HG02588 (cell line): ENCODE measurements around the gene PRKAG1.

Experiments
- ATAC-seq: cut with Tn5 transposase; IDR thresholded peaks from one replicate; pipeline ENCODE4 v1.9.1; 2021; ENCODE audit warnings: mild to moderate bottlenecking, moderate library complexity; ENCODE audit not compliant: unreplicated experiment

The PRKAG1 gene

DNA sequence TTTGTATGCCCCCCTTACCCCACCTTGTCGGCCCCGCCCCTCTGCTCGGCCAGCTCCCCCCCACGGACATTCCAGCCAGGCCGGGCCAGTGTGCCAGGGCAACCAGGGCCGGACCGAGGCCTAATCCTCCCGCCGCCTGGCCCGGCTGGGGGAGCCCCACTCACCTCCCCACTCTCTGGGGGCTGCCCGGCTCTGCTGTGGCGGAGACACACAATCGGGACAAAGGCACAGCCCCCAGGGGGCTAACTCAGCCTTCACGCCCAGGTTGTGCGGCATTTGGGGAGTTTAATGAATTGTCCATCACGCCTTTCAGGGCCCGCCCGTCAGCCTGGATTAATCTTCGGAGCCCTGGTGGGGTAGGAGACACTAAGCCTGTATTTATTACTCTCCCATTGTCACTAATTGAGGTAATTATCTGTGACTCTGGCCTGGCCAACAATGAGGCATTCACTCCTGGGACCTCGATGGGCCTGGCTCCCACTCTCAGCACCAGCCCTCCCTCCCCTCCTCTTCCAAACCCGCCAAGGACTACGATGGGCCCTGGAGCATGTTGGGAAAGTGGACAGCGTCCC lies 31.8 kb downstream of the PRKAG1 start:
- ATAC-seq: no peak

DNA sequence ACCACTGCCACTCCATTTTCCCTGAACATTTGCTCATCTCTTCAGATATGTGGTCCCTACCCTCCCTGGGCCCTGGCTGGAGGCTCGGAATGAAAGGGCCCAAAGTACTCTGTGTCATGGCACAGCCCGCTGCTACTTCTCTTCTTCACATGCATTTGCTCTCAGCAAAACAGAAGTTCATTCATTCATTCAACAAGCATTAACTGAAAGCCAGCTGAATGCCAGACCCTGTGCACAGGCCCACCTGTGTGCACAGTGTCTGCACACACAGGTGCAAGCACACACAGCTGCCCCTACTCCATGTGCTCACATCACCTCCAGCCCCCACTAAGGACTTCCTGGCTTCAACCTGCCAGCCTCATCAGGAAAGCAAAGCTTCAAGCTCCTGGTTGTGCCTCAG lies 32.7 kb downstream of the PRKAG1 start:
- no peak for ATAC-seq

DNA sequence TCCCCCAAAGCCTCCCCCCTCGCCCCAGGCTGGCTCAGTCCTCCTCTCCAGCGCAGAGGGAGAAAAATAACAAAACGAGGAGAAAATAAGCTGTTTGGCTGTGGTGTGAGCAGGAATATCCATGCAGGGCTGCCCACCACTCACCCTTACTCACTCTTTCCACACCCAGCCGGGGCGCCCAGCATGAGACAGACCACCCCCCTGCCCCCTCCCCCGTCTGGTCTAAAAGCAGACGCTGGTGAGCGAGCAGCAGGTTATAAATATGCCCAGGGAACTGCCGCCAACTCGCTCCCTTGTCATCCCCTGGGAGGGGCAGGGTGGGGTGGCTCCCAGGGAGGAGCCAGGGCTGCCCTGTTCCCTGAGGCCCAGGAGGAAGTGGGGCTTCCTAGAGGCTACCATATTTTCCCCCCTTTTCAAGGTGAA lies 33.1 kb downstream of the PRKAG1 start:
- ATAC-seq: no peak

DNA sequence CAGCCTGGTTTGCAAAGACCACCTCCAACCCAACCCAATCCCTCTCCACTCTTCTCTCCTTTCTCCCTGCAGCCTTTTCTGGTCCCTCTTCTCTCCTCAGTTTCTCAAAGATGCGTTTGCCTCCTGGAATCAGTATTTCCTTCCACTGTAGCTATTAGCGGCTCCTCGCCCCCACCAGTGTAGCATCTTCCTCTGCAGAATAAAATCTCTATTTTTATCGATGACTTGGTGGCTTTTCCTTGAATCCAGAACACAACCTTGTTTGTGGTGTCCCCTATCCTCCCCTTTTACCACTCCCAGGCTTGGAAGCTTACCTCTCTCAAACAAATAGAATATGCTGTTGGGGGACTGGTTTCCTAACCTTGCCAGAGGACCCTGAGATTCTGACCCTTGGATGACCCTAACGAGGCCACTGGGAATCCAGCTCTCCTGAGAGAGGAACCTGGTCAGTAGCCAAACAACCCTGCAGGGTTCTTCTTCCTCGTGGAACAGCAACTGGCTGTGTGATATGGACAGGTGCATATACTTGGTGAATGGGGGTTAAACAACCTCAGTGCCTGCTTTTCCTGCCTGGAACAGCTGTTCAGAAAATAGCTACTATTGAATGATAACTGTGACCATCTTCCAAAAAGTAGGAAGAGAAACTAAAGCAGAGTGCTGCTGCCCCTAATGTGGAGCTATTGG lies 36.0 kb downstream of the PRKAG1 start:
- ATAC-seq: no peak

DNA sequence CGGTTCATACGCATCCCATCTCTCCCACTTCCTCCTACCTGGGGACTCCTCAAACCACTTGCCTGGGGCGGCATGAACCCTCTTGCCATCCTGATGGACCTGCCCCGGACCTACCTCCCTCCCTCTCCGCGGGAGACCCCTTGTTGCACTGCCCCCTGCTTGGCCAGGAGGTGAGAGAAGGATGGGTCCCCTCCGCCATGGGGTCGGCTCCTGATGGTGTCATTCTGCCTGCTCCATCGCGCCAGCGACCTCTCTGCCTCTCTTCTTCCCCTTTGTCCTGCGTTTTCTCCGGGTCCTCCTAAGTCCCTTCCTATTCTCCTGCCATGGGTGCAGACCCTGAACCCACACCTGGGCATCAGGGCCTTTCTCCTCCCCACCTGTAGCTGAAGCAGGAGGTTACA lies 36.8 kb downstream of the PRKAG1 start:
- no peak for ATAC-seq

DNA sequence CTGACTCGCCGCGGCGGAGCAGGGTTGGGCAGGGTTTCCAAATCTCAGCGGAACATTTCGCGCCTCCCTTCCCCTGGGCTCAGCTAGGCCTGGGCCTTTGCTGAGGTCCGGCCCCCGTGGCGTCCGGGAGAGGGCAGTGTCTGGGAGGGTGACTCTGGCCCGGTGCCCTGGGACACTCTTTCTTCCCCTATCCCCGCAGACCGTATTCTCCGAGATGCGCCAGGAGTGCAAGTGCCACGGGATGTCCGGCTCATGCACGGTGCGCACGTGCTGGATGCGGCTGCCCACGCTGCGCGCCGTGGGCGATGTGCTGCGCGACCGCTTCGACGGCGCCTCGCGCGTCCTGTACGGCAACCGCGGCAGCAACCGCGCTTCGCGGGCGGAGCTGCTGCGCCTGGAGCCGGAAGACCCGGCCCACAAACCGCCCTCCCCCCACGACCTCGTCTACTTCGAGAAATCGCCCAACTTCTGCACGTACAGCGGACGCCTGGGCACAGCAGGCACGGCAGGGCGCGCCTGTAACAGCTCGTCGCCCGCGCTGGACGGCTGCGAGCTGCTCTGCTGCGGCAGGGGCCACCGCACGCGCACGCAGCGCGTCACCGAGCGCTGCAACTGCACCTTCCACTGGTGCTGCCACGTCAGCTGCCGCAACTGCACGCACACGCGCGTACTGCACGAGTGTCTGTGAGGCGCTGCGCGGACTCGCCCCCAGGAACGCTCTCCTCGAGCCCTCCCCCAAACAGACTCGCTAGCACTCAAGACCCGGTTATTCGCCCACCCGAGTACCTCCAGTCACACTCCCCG lies 37.4 kb downstream of the PRKAG1 start:
- no peak for ATAC-seq

DNA sequence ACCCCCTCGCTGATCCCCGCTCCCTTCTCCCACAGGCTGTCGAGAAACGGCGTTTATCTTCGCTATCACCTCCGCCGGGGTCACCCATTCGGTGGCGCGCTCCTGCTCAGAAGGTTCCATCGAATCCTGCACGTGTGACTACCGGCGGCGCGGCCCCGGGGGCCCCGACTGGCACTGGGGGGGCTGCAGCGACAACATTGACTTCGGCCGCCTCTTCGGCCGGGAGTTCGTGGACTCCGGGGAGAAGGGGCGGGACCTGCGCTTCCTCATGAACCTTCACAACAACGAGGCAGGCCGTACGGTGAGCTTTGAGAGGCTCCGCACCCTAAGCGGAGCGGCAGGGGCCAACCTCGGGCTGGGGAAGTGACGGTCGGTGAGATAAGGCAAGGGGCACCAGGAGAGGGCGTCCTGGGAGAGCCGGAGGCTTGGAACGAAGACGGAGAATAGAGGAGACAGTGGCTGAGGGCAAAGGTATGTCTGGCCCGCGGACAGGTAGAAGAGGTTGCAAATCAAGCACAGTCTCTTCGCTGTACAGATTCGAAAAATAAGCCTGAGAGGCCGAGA lies 38.1 kb downstream of the PRKAG1 start:
- ATAC-seq: no peak

DNA sequence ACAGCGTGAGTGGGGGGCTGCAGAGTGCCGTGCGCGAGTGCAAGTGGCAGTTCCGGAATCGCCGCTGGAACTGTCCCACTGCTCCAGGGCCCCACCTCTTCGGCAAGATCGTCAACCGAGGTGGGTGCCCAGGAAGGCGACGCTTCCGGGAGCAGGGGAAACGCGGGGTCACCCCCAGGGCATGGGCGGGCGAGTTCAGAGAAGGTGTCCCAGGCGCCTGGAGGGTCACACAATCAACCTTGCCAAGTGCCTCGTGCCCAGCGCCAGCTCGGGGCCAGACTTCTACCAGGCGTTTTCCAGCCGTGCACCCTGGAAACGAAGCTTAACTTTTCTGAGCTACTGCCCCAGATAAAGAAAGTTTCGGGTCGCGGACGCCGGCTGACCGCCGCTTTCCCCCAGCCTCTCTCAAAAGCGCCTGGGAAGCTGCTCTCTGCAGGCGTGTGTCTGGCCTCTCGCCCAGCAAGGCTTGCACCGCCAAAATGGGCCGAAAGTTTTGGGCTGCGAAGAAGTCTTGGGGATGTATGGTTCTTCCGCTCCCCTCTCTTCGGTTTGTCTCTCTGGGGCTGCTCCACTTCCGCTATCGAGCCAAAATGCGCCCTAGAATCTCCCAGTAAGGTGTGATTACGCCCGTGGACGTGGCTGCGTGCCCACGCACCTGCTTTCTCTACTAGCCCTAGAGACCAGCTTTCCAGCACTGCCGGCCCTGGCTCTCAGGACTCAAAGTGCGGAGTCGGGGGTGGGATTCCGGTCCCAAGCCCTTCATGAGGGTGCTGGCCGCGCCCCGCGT lies 38.8 kb downstream of the PRKAG1 start:
- no peak for ATAC-seq

DNA sequence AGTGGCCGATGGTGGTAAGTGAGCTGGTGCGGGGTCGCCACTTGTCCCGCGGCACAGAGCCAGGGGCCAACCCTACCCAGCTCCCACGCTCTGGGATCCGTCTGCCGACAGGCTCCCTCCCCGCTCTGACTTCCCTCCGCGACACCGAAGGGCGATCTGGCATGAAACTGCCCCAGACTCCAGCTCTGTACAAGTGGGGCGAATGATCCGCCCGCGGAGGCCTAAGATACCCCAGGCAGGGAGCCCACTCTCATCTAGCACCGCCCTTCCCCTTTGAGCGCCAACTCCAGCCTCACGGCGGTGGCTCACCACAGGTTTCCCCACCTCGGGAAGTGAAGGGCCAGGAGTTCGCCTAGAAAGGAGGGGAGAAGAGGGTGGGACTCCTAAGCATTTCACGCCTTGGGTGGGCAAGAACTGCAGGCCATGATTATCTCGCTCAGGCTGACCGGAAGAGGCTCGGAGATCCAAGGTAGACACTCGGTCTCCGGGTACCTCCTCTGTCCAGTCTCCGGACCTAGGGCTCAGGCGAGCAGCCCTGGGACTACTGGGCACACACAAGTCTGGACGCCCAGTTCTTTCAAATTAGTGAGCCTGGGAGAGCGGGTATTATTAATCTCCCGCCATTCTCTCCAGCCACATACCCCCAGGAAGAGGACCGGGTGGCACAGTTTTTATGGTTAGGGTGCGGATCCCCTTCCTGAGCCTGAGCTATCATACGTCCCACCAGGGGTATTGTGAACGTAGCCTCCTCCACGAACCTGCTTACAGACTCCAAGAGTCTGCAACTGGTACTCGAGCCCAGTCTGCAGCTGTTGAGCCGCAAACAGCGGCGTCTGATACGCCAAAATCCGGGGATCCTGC lies 39.6 kb downstream of the PRKAG1 start:
- ATAC-seq: no peak

DNA sequence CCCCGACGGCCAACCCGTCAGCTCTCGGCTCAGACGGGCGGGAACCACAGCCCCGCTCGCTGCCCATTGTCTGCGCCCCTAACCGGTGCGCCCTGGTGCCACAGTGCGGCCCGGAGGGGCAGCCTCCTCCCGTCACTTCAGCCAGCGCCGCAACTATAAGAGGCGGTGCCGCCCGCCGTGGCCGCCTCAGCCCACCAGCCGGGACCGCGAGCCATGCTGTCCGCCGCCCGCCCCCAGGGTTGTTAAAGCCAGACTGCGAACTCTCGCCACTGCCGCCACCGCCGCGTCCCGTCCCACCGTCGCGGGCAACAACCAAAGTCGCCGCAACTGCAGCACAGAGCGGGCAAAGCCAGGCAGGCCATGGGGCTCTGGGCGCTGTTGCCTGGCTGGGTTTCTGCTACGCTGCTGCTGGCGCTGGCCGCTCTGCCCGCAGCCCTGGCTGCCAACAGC lies 40.3 kb downstream of the PRKAG1 start, which contains the start of gene WNT1:
WNT1 (plus strand) TSS at position 32 of the 450 bp plus-strand sequence; CDS start at position 361, 329 bp downstream.
- ATAC-seq: peak; percentile 5

DNA sequence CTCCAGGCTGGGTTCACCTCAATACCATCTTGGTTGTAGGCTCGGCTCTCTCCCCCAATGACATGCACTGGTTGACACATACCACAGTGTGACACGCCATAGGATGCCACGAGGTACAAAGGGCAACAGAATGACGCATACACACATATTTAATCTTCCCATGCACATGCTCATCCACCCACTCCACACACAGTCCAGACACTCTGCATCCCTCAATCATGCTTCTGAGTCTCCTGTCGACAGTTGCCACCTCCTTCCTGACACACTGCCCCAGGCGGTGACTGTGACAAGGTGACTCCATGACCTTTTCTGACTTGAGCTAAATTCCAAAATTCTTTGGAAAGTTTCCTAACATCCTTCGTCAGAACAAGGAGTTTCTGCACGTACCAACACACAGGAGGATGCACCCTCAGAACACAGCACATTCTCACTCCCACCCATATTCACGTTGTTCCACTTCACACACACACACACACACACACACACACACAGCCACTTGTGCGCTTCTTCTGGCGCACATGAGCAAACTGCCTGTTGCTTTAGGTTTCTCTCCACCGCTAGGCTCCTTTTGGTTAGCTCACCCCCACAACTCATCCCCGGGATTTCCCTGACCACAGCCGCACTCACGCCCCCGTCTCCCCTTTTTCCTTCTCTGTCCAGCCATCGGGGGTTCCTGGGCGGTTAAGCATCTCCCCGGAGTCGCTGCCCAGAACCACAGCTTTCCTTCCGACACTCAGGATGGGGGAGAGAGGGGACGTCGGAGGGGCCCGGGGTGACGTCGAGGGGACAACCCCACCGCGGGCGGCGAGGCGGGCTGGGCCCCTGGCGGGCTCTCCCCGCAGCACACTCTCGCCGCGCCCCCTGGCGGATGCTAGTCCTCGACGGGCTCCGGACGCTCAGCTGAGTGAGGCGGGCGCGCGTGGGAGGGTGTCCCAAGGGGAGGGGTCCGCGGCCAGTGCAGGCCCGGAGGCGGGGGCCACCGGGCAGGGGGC lies 41.0 kb downstream of the PRKAG1 start:
- ATAC-seq: peak; percentile 55

DNA sequence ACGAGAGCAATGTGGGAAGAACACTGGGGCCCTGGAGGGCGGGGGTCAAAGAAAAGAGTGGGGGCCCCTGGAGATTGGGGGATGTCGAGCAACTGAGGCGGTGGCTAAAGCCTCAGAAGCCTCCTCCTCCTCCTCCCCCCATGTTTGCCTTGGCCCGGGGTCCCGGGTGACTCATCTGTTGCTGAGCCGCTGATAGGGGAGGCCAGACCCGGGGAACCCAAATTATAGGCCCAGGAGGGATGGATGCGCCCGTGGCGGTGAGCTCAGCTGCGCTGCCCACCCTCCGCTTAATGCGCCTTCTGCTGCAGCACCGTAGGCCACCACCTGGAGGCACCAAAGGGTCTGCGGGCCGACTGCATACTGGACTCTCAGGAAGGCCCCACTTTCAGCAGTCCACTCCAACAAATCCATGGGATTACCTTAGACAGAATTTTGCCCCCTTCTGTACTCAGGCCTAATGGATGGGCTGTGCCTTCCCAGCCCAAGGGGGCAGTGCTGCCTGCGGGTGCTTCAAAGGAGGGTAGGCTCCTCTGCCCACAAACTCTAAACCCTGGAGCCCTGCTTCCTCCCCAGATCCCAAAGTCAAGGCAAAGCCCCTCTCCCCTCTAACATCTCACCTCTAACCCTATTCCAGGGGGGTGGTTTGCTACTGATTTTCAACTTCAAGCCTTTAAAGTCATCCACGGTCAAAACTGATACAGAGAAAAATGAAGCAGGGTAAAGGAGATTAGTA lies 44.5 kb downstream of the PRKAG1 start:
- no peak for ATAC-seq

DNA sequence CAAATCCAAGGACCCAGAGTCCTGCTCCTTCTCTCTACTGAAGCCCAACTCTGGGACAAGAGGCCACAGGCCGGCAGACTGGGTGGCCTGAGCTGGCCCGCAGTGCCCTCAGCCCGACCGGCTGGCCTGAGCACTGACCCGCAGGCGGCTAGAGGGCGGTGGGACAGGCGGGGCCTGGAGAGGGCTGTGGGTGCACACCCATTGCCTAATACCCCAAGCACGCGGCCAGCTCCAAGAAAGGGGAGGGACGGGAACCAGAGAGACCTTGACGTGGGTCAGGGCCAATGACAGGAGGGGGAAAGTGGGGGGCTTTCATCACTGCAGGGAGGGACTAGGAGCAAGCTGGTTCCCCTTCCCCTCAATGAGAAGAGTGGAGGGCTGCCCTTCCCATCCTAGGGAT lies 45.0 kb downstream of the PRKAG1 start:
- ATAC-seq: no peak

DNA sequence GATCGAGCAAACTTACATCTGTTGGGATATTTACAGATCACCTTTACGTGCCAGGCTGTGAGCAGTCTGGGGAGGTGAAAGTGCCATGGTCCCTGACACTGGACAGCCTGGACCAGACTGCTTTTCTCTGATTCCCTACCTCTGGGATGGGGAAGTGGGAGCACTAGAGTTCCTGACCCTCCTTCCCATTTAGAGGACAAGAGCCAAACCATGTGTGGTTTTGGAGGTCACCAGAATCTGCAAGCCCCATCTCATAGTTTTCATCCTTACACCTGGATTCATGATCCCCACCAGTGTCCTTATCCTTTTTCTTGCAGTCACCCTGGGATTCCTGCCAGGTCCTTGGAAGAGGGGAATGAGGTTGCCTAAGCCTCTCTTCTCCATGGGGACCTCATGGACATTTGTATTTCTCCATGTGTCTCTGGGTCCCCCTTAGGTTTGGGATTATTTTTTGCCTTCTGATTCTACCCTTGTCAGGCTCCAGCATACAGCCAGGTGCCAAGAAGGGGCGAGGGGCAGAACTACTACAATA lies 45.6 kb downstream of the PRKAG1 start:
- ATAC-seq: no peak

DNA sequence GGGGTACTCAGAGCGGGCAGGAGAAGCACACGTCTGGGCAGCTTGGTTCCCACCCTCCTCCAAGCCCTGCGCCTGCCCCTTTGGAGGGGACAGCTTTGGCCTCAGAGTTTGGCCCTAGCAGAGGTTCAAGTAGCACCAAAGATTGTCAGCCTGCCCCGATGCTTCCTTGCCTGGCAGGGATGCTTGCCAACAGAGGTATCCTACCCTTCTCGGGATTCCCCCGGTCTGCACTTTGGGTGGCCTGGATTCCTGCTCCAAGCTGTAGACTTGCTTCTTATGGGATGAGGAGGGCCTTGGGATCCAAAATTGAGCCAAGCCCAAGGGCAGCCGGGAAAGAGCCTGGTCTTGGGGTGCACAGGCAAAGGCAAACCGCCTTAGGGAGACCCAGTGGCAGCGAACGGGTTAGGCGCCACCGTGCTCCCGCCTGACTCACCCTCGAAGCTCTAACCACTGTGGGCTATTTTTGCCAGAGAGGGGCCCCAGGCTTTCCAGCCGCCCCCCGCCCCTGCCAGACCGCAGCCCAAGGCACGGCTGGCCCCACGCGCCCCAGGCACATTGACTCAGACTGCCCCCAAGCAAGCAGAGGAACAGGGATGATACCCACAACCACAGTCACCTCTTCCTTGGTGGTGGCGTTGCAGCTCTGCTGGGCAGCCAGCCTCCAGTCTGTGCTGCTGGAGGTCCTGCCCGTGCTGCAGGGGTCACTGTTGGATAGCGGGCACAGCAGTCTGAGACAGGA lies 46.2 kb downstream of the PRKAG1 start:
- ATAC-seq: no peak

DNA sequence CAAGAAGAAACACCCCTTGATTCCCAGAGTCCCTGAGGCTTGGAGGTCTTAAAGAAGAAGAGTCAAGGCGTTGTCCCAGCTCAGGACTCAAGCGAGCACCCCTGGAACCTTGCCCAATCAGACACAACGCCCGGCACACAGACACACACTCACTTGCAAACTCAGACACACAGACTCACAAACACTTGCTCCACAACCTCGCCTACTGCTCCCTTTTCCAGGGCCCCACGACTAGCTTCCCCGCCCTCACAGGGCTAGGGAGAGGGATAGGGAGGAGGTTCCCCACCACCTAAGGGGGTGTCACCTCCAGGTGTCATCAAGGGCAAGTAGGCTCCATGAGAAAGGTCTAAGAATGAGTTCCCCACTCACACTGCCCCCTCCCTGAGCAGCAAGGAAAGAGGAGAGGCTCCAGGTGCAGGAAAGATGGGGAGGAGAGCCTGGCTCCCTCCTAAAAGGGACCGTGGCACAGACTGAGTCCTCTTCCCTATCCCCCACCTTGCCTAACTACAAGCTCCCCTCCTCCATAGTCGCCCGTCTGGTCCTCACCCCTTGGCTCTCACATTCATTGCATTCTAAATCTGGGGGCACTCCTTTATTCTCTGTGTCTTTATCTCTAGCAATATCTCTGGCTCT lies 47.8 kb downstream of the PRKAG1 start:
- ATAC-seq: no peak
